Testis (tissue), 5 donors: Measurements from ENCODE around the gene MMP28. TPM values are rescaled to one million over a fixed set of nuclear protein-coding genes. Genes with fewer than 3 reads are reported as not detected.

Experiments
- DNase-seq: peaks from one replicate; pipeline ENCODE4 v3.0.0-alpha.2; 2019
- H3K27ac ChIP-seq, 2 donors: fragments of 200-600 bp; sonication (generic); one replicate each; pipeline ENCODE4 v1.5.1; 2019
- H3K27me3 ChIP-seq: fragments of 200-600 bp; sonication (generic); one replicate; pipeline ENCODE4 v1.5.1; 2019
- H3K36me3 ChIP-seq: fragments of 200-600 bp; sonication (generic); one replicate; pipeline ENCODE4 v1.5.1; 2017; ENCODE audit warnings: low read depth; ENCODE audit errors: missing control alignments
- H3K4me1 ChIP-seq: fragments of 200-600 bp; sonication (generic); one replicate; pipeline ENCODE4 v1.5.1; 2019
- H3K4me3 ChIP-seq, 2 donors: fragments of 200-600 bp; sonication (generic); one replicate each; pipeline ENCODE4 v1.5.1; 2017 to 2019
- H3K9me3 ChIP-seq: fragments of 200-600 bp; sonication (generic); one replicate; pipeline ENCODE4 v1.5.1; 2017
- POLR2A ChIP-seq: fragments of 450-650 bp; IDR thresholded peaks from one replicate; pipeline ENCODE4 v1.6.1; 2017; ENCODE audit warnings: antibody characterized with exemption, mild to moderate bottlenecking, moderate library complexity
- WGBS, 2 donors: methylation state at CpG; one replicate each; pipeline ENCODE4 v1.1.5; 2018; 5-methylcytosine and 5-hydroxymethylcytosine counted together
- intact Hi-C: fragments of 100-400 bp; cut with DNase I; formaldehyde crosslinking; loops from one replicate; pipeline ENCODE4 v1.15.1; 2023; ENCODE audit warnings: low total_unique reads
- long read RNA-seq, 2 donors: transcript quantifications; one replicate each; lab custom pipeline, GENCODE V29; 2026
- polyA plus RNA-seq: library from polyadenylated mRNA; stranded (reverse); fragments of 350-450 nt; fragmentation: Illumina TruSeq; extraction: RNeasy Lipid Tissue Mini Kit (QIAGEN cat#74804); gene quantifications from one replicate; pipeline ENCODE4 v1.2.3, GENCODE V29; 2014; ENCODE audit warnings: low read depth, low replicate concordance; ENCODE audit not compliant: insufficient read depth
- total RNA-seq, 2 donors: library from RNA; depleted of rRNA; stranded (reverse); fragments of >200 nt; gene quantifications; one replicate each; pipeline ENCODE4 v1.2.3, GENCODE V29; 2016
- TF ChIP-seq, protein P1 (sequence below), 3 experiments: fragments of 450-650 bp in 2 of 3; fragments of 200-600 bp in 1 of 3; sonication (generic) in 1 of 3; IDR thresholded peaks; one replicate each; pipeline ENCODE4 v1.5.1; 2016 to 2019; ENCODE audit warnings: antibody characterized with exemption in 3 of 3, mild to moderate bottlenecking in 2 of 3, moderate library complexity in 1 of 3

MMP28 gene, protein sequence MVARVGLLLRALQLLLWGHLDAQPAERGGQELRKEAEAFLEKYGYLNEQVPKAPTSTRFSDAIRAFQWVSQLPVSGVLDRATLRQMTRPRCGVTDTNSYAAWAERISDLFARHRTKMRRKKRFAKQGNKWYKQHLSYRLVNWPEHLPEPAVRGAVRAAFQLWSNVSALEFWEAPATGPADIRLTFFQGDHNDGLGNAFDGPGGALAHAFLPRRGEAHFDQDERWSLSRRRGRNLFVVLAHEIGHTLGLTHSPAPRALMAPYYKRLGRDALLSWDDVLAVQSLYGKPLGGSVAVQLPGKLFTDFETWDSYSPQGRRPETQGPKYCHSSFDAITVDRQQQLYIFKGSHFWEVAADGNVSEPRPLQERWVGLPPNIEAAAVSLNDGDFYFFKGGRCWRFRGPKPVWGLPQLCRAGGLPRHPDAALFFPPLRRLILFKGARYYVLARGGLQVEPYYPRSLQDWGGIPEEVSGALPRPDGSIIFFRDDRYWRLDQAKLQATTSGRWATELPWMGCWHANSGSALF
- total RNA-seq, result 100 to 1,000 TPM; 179 to 237 TPM
- 78.3 TPM for polyA plus RNA-seq
- long read RNA-seq, donor 1, partial matches to known transcripts, result 0 of 4 reads
- long read RNA-seq, donor 1, other reads (novel, unspliced or antisense), result 0 of 4 reads
- long read RNA-seq, donor 2, partial matches to known transcripts, result 0 of 2 reads
- long read RNA-seq, donor 2, other reads (novel, unspliced or antisense), result 0 of 2 reads

DNA sequence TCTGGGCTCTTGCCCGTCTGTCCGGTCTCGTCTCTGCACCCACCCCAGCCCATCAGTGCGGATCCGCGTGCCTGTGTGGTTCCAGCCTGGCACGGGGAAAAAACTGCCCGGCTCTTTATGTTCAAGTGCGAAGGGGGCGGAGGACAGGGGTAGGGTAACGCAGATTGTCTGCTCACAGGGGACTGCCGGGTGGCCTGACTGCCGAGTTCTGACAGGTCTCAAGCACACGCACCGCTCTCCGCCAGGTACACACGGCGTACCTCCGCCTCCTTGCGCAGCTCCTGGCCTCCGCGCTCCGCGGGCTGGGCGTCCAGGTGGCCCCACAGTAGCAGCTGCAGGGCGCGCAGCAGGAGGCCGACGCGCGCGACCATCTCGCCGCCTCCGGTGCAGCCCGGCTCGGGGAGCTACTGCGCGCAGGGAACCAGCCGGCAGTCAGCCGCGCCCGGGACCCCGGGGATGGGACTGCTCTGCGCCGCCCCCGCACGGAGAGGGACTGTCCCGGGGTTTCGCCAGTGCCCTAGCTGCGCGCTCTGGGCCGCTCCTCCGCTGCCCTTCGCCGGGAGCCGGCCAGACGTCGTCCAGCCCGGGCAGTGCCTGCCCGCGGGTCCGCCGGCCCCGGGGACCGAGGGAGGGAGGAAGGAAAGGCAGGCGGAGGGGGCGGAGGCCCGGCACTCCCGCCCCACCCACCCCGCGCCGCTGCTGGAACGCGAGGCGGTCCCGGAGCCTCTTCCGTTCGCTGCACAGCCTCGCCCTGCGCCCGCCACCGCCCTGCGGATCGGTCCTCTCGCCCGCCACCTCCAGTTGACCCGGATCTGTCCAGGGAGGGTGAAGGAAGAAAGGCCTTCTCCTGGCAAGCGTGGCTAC, at the start of gene MMP28:
Gene MMP28 (minus strand): TSS at position 635 of the 864 bp plus-strand sequence. CDS start 264 bp downstream, at position 371.
- no peaks in the 10 kb centered on the region for H3K27me3 ChIP-seq
- WGBS, 2 donors, result 0 to 2% methylated on average over 5 to 77 of the region's 89 CpGs
- H3K4me3 ChIP-seq, result peak within 1 kb of the TSS; percentile 59 to 74
- intact Hi-C loops, result no loop called here
- no peaks in the 10 kb centered on the region for H3K36me3 ChIP-seq
- peak; percentile 42 for DNase-seq
- TF ChIP-seq, protein P1, sequence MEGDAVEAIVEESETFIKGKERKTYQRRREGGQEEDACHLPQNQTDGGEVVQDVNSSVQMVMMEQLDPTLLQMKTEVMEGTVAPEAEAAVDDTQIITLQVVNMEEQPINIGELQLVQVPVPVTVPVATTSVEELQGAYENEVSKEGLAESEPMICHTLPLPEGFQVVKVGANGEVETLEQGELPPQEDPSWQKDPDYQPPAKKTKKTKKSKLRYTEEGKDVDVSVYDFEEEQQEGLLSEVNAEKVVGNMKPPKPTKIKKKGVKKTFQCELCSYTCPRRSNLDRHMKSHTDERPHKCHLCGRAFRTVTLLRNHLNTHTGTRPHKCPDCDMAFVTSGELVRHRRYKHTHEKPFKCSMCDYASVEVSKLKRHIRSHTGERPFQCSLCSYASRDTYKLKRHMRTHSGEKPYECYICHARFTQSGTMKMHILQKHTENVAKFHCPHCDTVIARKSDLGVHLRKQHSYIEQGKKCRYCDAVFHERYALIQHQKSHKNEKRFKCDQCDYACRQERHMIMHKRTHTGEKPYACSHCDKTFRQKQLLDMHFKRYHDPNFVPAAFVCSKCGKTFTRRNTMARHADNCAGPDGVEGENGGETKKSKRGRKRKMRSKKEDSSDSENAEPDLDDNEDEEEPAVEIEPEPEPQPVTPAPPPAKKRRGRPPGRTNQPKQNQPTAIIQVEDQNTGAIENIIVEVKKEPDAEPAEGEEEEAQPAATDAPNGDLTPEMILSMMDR (IDR thresholded peaks at IDR 0.05), result no peak
- TF ChIP-seq POLR2A, result no peak
- H3K9me3 ChIP-seq, result no peaks in the 10 kb centered on the region
- peaks cover 42% of the 10 kb centered on the region for H3K4me1 ChIP-seq
- peak within 1 kb of the TSS; percentile 63 to 64 for H3K27ac ChIP-seq

DNA sequence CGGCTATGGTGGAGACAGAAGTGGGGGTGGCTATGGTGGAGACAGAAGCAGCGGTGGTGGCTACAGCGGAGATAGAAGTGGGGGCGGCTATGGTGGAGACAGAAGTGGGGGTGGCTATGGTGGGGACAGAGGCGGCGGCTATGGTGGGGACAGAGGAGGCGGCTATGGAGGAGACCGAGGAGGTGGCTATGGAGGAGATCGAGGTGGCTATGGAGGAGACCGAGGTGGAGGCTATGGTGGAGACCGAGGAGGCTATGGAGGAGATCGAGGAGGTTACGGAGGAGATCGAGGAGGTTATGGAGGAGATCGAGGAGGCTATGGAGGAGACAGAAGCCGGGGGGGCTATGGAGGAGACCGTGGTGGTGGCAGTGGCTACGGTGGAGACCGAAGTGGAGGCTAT, 49.1 kb upstream of the MMP28 start:
- no peak for DNase-seq
- Histone ChIP-seq H3K27ac (no peak overlapping the region), H3K27me3 (no peaks in the 10 kb centered on the region), H3K4me1 (no peaks in the 10 kb centered on the region), H3K4me3 (no peak overlapping the region), H3K9me3 (no peaks in the 10 kb centered on the region), H3K36me3 (no peaks in the 10 kb centered on the region)
- no peak for TF ChIP-seq POLR2A
- TF ChIP-seq, protein P1 (IDR thresholded peaks at IDR 0.05), result no peak
- 92 to 94% methylated on average over 19 of the region's 19 CpGs for WGBS, 2 donors
- intact Hi-C loops, result no loop called here

DNA sequence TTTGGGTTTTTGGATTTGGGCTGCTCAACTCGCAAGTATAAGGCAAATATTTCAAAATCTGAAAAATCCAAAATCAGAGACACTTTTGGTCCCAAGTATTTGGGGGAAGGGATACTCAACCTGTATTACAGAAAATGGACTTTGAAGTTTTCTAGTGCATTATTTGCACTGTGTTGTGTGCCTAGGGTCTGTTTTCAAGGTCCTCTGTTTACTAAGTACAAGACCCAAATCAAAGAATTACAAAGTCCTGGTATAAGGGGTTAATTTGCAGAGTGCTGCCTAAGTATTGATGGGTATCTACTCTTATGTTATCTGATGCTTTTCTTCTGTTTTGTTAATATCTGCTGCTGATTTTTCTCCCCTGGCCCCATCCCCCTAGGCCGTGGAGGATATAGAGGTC, 48.3 kb upstream of the MMP28 start:
- no peaks in the 10 kb centered on the region for H3K4me1 ChIP-seq
- H3K36me3 ChIP-seq, result no peaks in the 10 kb centered on the region
- TF ChIP-seq, protein P1 (IDR thresholded peaks at IDR 0.05), result no peak
- no peak for TF ChIP-seq POLR2A
- H3K27ac ChIP-seq, result no peak overlapping the region
- H3K27me3 ChIP-seq, result no peaks in the 10 kb centered on the region
- DNase-seq, result no peak
- no peak overlapping the region for H3K4me3 ChIP-seq
- H3K9me3 ChIP-seq, result no peaks in the 10 kb centered on the region
- intact Hi-C loops, result no loop called here
- 94 to 96% methylated on average over 2 of the region's 2 CpGs for WGBS, 2 donors

DNA sequence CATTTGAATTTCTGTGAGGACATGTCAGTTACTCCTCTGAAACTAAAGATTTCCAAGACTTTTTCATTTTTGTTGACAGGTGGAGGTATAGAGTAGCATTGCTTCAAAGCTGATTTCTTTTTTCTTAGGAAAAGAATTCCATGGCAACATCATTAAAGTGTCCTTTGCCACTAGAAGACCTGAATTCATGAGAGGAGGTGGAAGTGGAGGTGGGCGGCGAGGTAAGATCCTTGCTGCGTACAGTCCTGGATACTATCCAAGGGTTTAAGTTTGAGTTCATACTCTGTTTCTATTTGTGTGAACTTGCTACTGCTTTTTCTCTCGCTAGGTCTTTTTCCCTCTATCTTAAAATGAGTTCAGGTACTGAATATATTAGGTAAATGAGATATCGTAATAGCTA, 46.8 kb upstream of the MMP28 start:
- H3K27ac ChIP-seq, result no peak overlapping the region
- DNase-seq, result no peak
- TF ChIP-seq POLR2A, result no peak
- TF ChIP-seq, protein P1 (IDR thresholded peaks at IDR 0.05), result no peak
- H3K36me3 ChIP-seq, result no peaks in the 10 kb centered on the region
- intact Hi-C loops, result no loop called here
- no peaks in the 10 kb centered on the region for H3K4me1 ChIP-seq
- no peak overlapping the region for H3K4me3 ChIP-seq
- H3K9me3 ChIP-seq, result no peaks in the 10 kb centered on the region
- H3K27me3 ChIP-seq, result no peaks in the 10 kb centered on the region
- whole genome bisulfite sequencing, 2 donors, result 83 to 92% methylated on average over 5 of the region's 5 CpGs
